K562 (cell line): ENCODE results near the gene CASD1. TPM values are rescaled to one million over a fixed set of nuclear protein-coding genes. Genes with fewer than 3 reads are reported as not detected.
A peak's percentile ranks its signal among the peaks of the same experiment; 100 is the strongest.

Experiments used
- BCOR ChIP-seq: fragments of 450-650 bp; IDR thresholded peaks from 2 replicates; pipeline ENCODE4 v1.6.1; 2016
- CEBPB ChIP-seq: fragments of 450-650 bp; IDR thresholded peaks from 2 replicates; pipeline ENCODE4 v1.6.1; 2016; ENCODE audit warnings: missing genetic modification characterization, missing compliant biosample characterization
- CTBP1 ChIP-seq: fragments of 450-650 bp; IDR thresholded peaks from 2 replicates; pipeline ENCODE4 v1.6.1; 2016; ENCODE audit warnings: borderline replicate concordance
- DIDO1 ChIP-seq: fragments of 450-650 bp; IDR thresholded peaks from 2 replicates; pipeline ENCODE4 v1.6.1; 2016; ENCODE audit warnings: low read depth, missing biosample characterization, missing genetic modification characterization
- FOS ChIP-seq: IDR thresholded peaks from 3 replicates; pipeline ENCODE4 v1.6.1; 2011; ENCODE audit not compliant: insufficient read length; ENCODE audit errors: extremely low read depth
- FOSL1 ChIP-seq: fragments of 200-800 bp; sonication (Bioruptor generic); conservative IDR thresholded peaks from 2 replicates; pipeline ENCODE4 v1.6.1; 2016; ENCODE audit warnings: missing genetic modification characterization, missing compliant biosample characterization
- HDAC1 ChIP-seq, 2 experiments: fragments of 450-650 bp; IDR thresholded peaks; 2 replicates each; pipeline ENCODE4 v1.6.1; 2016 to 2017; ENCODE audit warnings: inconsistent platforms in 1 of 2, mild to moderate bottlenecking in 1 of 2, moderate library complexity in 1 of 2
- HDAC8 ChIP-seq: fragments of 450-650 bp; IDR thresholded peaks from 2 replicates; pipeline ENCODE4 v1.6.1; 2016; ENCODE audit warnings: mild to moderate bottlenecking, missing genetic modification characterization, moderate library complexity, missing compliant biosample characterization
- HNRNPK ChIP-seq: fragments of 200-400 bp; formaldehyde crosslinking; IDR thresholded peaks from one replicate; pipeline ENCODE4 v1.6.1; 2018; ENCODE audit warnings: mild to moderate bottlenecking, low read depth, low read length; ENCODE audit not compliant: poor library complexity, severe bottlenecking
- HNRNPLL ChIP-seq: fragments of 200-400 bp; formaldehyde crosslinking; IDR thresholded peaks from 2 replicates; pipeline ENCODE4 v1.6.1; 2017; ENCODE audit warnings: low read length, low read depth, mild to moderate bottlenecking; ENCODE audit not compliant: poor library complexity, severe bottlenecking
- JUN ChIP-seq, 2 experiments: sonication (generic) in 1 of 2; formaldehyde crosslinking in 1 of 2; IDR thresholded peaks; 2 replicates each; pipeline versions ENCODE4 v1.6.1 to v1.8.0; 2012 to 2022; ENCODE audit warnings: borderline replicate concordance in 2 of 2, mild to moderate bottlenecking in 2 of 2, improper control_type of control experiment in 1 of 2, low read depth in 1 of 2, low read length in 1 of 2, missing genetic modification reagents in 1 of 2
- KLF1 ChIP-seq: fragments of 450-650 bp; IDR thresholded peaks from 2 replicates; pipeline ENCODE4 v1.6.1; 2016; ENCODE audit warnings: missing genetic modification characterization, missing compliant biosample characterization
- MEF2A ChIP-seq: IDR thresholded peaks from 2 replicates; pipeline ENCODE4 v1.6.1; 2011; ENCODE audit warnings: low read depth, mild to moderate bottlenecking, low read length, moderate library complexity; ENCODE audit not compliant: control insufficient read depth
- MEIS2 ChIP-seq: fragments of 450-650 bp; IDR thresholded peaks from 2 replicates; pipeline ENCODE4 v1.6.1; 2014; ENCODE audit warnings: mild to moderate bottlenecking; ENCODE audit not compliant: partially characterized antibody
- MYC ChIP-seq, 2 experiments: fragments of 250-450 bp in 1 of 2; sonication (Bioruptor Pico) in 1 of 2; IDR thresholded peaks; 2 replicates each; pipeline versions ENCODE4 v1.5.1 to v1.6.1; 2012 to 2021; ENCODE audit warnings: low read depth in 2 of 2, borderline replicate concordance in 1 of 2, improper control_type of control experiment in 1 of 2, low read length in 1 of 2, mild to moderate bottlenecking in 1 of 2, moderate library complexity in 1 of 2
- NFRKB ChIP-seq: fragments of 450-650 bp; IDR thresholded peaks from 2 replicates; pipeline ENCODE4 v1.6.1; 2016; ENCODE audit warnings: low read depth
- PML ChIP-seq: IDR thresholded peaks from 2 replicates; pipeline ENCODE4 v1.6.1; 2012; ENCODE audit warnings: low read length, inconsistent platforms
- POU5F1 ChIP-seq: fragments of 150-350 bp; IDR thresholded peaks from 2 replicates; pipeline ENCODE4 v1.6.1; 2014; ENCODE audit warnings: borderline replicate concordance, low read length, low read depth, mild to moderate bottlenecking; ENCODE audit not compliant: partially characterized antibody
- RAD51 ChIP-seq: fragments of 450-650 bp; IDR thresholded peaks from 2 replicates; pipeline ENCODE4 v1.7.1; 2016; ENCODE audit warnings: low read depth, mild to moderate bottlenecking, borderline replicate concordance
- RBM15 ChIP-seq: fragments of 200-400 bp; formaldehyde crosslinking; IDR thresholded peaks from 2 replicates; pipeline ENCODE4 v1.6.1; 2018; ENCODE audit warnings: mild to moderate bottlenecking, low read length, moderate library complexity; ENCODE audit not compliant: insufficient read depth
- SP2 ChIP-seq: IDR thresholded peaks from 2 replicates; pipeline ENCODE4 v1.6.1; 2011; ENCODE audit warnings: mild to moderate bottlenecking, low read depth, low read length, moderate library complexity; ENCODE audit not compliant: poor library complexity, severe bottlenecking; ENCODE audit errors: extremely low read depth
- SUPT5H ChIP-seq: fragments of 450-650 bp; IDR thresholded peaks from 2 replicates; pipeline ENCODE4 v1.6.1; 2016
- ZNF12 ChIP-seq: sonication (generic); formaldehyde crosslinking; IDR thresholded peaks from 2 replicates; pipeline ENCODE4 v1.4.0; 2020; ENCODE audit warnings: mild to moderate bottlenecking, missing genetic modification reagents
- ZNF217 ChIP-seq: sonication (generic); formaldehyde crosslinking; IDR thresholded peaks from 2 replicates; pipeline ENCODE4 v1.8.0; 2022; ENCODE audit warnings: mild to moderate bottlenecking, missing genetic modification reagents
- ZNF239 ChIP-seq: fragments of 250-450 bp; sonication (Bioruptor Pico); IDR thresholded peaks from 2 replicates; pipeline ENCODE4 v1.4.0; 2020; ENCODE audit warnings: mild to moderate bottlenecking
- ZNF24 ChIP-seq: fragments of 450-650 bp; IDR thresholded peaks from 2 replicates; pipeline ENCODE4 v1.6.1; 2016
- ZNF707 ChIP-seq: fragments of 250-450 bp; sonication (Bioruptor Pico); conservative IDR thresholded peaks from 2 replicates; pipeline ENCODE4 v1.8.0; 2022; ENCODE audit warnings: inconsistent platforms, mild to moderate bottlenecking, moderate library complexity
- ZNF75A ChIP-seq: fragments of 450-650 bp; formaldehyde crosslinking; IDR thresholded peaks from 2 replicates; pipeline ENCODE4 v1.4.0; 2020; ENCODE audit warnings: mild to moderate bottlenecking
- polyA plus RNA-seq, 8 experiments: library from polyadenylated mRNA; depleted of rRNA in 4 of 8; stranded (reverse) in 5 of 8; unstranded in 3 of 8; fragments of >200 nt; fragmentation: Nextera tagmentation in 2 of 8; fragmentation: Illumina TruSeq in 1 of 8; extraction: Ambion mirVana in 2 of 8; extraction: Trizol in 1 of 8; gene quantifications; 2 replicates each; pipeline versions ENCODE4 v1.2.1 to v1.2.3, GENCODE V29; 2011 to 2014; ENCODE audit warnings: inconsistent platforms in 1 of 8, missing spikeins in 1 of 8
- total RNA-seq, 7 experiments: library from RNA; depleted of rRNA in 6 of 7; stranded (reverse); fragments of >200 nt in 6 of 7; fragmentation: Illumina TruSeq in 2 of 7; extraction: Trizol in 2 of 7; gene quantifications; 2 replicates each; pipeline versions ENCODE4 v1.2.1 to v1.2.3, GENCODE V29; 2011 to 2021; ENCODE audit warnings: low replicate concordance in 1 of 7
- TF ChIP-seq, protein P1 (sequence below): fragments of 450-650 bp; IDR thresholded peaks from 2 replicates; pipeline ENCODE4 v1.6.1; 2017; ENCODE audit warnings: antibody characterized with exemption

Gene CASD1
- total and polyA plus RNA-seq, 9 of the 15 experiments (the other 6 are each of a cell fraction or from before 2014, with no cell fraction given), result 1.2 to 8.2 (median 4.8) TPM

DNA sequence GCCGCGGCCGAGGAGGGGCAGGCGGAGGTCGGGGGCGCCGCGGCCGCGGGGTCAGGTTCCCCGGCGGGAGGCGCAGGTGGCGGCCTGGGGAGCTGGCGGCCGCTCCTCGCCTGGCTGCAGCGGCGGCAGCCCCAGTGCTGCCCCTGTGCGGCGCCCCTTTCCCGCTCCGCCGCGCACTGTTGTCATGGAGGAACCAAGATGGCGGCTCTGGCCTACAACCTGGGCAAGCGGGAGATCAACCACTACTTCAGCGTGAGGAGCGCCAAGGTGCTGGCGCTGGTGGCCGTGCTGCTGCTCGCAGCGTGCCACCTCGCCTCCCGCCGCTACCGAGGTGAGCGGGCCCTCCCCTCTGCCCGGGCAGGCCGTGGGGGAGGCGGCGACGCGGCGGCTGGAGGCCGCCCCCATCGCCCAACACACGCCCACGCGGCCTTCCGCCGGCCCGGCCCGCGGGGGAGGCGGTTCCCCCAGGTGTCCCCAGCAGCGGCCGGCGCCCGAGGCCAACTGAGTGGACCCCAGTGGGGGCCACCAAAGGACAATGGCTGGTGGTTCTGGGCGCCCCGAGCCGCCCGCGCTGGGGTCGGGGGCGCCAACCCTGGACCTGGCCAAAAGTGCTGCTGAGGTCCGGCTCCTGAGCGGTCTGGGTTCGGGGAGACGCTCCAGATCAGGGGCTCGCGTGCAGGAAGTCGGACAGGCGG is 425 bp downstream of the CASD1 start (continued):
- TF ChIP-seq JUN (IDR thresholded peaks at IDR 0.05; ENCODE audit: borderline replicate concordance, low read depth, low read length), result no peak
- TF ChIP-seq JUN (CRISPR knock-in tag; IDR thresholded peaks at IDR 0.05; ENCODE audit: borderline replicate concordance), result 0 out of 2 replicates have a peak, but pooled peaks have one; percentile 24
- peak; percentile 89 for TF ChIP-seq CTBP1
- TF ChIP-seq FOS, result no peak
- peak; percentile 50; the same call in 1 of the 2 replicates for TF ChIP-seq PML
- TF ChIP-seq HDAC8 (tag), result 0 out of 2 replicates have a peak, but pooled peaks have one; percentile 43
- peak in 1 of 2 experiments; percentile 13; a peak in 1 of 4 replicates for TF ChIP-seq HDAC1 (IDR thresholded peaks at IDR 0.05)
- TF ChIP-seq SUPT5H, result peak; percentile 61
- 0 out of 2 replicates have a peak, but pooled peaks have one; percentile 52 for TF ChIP-seq ZNF12
- peak; percentile 86; the same call in 1 of the 2 replicates for TF ChIP-seq NFRKB
- no peak for TF ChIP-seq DIDO1 (tag)
- TF ChIP-seq ZNF239 (CRISPR knock-in tag), result no peak
- no peak for TF ChIP-seq RAD51
- no peak for TF ChIP-seq RBM15
- TF ChIP-seq, protein P1, sequence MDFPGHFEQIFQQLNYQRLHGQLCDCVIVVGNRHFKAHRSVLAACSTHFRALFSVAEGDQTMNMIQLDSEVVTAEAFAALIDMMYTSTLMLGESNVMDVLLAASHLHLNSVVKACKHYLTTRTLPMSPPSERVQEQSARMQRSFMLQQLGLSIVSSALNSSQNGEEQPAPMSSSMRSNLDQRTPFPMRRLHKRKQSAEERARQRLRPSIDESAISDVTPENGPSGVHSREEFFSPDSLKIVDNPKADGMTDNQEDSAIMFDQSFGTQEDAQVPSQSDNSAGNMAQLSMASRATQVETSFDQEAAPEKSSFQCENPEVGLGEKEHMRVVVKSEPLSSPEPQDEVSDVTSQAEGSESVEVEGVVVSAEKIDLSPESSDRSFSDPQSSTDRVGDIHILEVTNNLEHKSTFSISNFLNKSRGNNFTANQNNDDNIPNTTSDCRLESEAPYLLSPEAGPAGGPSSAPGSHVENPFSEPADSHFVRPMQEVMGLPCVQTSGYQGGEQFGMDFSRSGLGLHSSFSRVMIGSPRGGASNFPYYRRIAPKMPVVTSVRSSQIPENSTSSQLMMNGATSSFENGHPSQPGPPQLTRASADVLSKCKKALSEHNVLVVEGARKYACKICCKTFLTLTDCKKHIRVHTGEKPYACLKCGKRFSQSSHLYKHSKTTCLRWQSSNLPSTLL, result no peak
- no peak for TF ChIP-seq HNRNPK
- TF ChIP-seq ZNF707 (CRISPR knock-in tag), result no peak
- no peak for TF ChIP-seq FOSL1 (tag)
- no peak for TF ChIP-seq HNRNPLL
- TF ChIP-seq BCOR, result no peak
- peak; percentile 78 for TF ChIP-seq MYC (IDR thresholded peaks at IDR 0.05; ENCODE audit: low read depth, low read length)
- no peak for TF ChIP-seq MYC (CRISPR knock-in tag; IDR thresholded peaks at IDR 0.05; ENCODE audit: borderline replicate concordance, low read depth)
- TF ChIP-seq POU5F1, result no peak
- TF ChIP-seq ZNF24, result 0 out of 2 replicates have a peak, but pooled peaks have one; percentile 7
- TF ChIP-seq KLF1 (tag), result 0 out of 2 replicates have a peak, but pooled peaks have one; percentile 10
- TF ChIP-seq MEIS2, result peak; percentile 3
- TF ChIP-seq CEBPB, result no peak
- TF ChIP-seq MEF2A, result no peak
- TF ChIP-seq ZNF75A (CRISPR knock-in tag), result no peak
- TF ChIP-seq SP2, result no peak
- TF ChIP-seq ZNF217 (CRISPR knock-in tag), result no peak
